ENCODE data around the gene ZSWIM8.
"Not testable (repeated sequence)": the region's sequence is repeated elsewhere in the genome, so short reads cannot be mapped to it uniquely, and the experiment has no call there.

The ZSWIM8 gene

DNA sequence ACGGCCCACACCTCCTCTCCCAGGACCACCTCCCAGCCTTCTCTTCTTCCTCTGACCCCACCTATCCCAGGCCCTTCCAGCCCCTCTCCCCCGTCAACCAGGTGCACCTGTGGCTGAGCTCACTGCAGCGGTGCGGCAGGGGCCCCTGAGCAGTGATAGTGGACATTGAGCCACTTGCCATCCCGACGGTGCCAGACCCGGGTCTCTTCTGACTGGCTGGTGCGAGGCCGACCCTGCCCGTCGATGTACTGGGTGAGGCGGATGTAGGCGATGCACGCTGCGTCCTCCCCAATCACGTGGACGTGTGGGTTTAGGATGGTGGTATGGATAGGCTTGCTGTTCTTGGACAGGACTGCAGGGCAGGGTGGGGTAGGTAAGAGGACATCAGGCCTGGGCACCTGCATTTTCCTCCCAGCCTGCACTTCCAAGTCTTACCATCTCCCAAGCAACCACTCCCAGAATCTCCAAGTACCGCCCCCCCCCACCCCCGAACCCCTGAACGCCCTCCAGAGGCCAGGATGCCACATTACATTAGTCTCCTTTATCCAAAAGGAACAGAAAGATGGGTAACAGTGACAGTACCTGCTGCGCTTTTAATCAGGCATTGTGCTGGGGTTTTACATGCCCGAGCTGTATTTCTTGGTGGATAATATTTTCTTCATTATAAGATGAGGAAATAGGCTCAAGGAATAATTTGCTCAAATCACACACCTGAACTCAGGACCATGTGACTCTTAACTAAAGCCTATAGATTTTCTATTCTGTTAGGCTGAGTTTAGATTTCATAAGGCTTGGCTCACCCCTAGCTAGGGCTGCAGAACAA lies 29.7 kb downstream of the ZSWIM8 start:
- no peak for FAIRE-seq

DNA sequence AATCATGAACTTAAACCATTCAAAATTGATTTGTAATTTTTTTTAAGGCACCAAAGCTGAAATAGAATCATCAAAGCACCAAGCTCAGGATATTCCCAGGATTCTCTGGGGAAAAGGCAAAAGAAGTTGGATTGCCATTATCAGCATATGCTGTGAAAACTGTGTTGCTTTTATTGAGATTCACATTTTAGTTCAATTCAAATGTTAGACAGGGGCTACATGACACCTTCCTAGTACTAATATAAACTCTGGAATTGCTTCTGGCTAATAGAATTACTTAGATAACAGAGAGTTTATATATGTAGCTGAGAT lies 30.3 kb downstream of the ZSWIM8 start:
- no peak for FAIRE-seq

DNA sequence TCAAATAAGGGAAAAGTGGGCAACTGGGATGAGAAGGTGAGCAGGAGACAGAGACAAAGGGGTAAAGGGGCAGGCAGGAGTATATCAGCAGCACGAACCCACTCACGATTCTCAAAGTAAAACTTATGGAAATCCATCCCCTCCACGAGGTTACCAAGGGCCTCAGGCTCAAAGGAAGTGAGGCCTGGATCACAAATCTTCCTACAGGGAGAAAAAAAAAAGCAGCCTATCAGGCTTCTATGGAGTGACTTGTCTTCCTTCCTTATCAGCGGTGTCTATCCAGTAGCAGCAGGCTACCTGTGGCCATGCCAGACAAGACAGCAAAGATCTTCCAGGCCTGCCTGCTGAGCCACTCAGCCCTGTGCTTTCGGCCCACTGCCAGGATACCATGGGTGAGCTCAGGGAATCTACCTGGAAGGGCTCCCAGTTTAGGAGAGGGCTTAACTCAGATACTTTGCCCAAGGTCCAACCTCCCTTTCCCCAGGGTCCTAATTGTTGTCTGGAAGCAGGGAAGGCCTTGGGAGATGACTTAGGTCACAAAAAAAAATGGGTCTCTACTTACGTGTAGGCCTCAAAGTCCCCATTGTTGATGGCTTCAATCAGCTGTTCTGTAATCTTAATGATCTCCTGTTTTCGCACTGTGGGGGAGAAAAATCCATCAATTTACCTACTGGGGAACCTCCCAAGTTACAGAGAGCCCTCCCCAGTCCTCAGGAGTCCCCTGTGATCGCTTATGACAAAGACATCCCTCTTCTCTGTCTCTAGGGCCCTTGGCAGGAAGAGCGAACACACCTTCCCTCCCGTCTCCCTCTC lies 31.7 kb downstream of the ZSWIM8 start:
- FAIRE-seq: no peak

DNA sequence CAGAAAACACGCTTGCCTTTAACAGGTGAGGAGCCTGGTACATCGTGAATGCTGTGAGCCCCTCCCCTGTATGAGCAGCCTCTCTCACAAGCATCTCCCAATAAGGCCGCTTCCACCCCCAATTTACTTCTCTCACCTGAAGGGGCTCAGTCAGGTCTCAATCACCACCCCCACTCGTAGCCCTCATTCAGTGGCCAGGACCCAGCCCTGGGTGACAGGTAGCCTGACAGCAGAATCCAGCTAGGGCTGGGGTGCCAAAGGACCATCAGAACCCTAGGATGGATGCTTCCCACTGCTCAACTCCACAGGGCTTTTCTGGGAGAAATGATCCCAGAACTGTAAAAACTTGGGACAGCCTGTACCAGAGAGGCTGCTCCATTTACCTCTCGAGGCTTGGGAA lies 32.4 kb downstream of the ZSWIM8 start:
- no peak for FAIRE-seq

DNA sequence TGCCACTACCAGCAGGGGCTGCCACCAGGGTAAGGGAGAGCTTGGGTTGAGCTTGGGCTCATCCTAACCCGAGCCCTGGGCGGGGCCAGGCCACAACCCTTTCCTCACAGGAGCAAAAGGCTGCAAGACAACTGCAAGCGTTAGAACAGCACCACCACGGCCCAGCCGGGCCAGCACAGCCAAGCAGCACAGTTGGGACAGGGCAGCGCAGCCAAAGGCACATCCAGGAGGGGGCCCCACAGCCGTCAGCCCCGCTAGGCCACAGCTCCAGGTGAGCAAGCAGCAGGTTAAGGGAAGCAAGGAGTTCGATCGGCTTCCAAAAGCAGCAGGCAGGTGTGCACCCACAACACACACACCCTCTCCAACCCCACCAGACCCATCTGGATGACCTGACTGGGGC lies 33.0 kb downstream of the ZSWIM8 start:
- no peak for FAIRE-seq

DNA sequence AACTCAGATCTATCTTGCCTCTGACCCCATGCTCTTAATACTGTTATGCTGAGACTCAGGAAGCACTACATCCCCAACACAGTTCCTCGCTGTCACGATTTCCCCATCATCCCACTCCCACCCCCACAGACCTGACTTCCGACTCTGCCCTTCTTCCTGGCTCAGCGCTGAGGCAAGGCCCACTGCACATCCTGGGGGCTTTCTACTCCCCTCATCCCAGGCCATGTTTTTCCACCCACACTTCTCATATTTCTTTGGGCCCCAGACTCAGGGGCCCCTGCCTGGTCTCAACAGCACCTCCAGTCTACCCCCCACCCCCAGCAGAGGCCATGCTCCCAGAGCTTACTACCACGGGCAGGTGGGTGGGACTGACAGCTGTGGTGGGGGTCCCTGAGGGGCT lies 33.7 kb downstream of the ZSWIM8 start:
- FAIRE-seq: no peak

DNA sequence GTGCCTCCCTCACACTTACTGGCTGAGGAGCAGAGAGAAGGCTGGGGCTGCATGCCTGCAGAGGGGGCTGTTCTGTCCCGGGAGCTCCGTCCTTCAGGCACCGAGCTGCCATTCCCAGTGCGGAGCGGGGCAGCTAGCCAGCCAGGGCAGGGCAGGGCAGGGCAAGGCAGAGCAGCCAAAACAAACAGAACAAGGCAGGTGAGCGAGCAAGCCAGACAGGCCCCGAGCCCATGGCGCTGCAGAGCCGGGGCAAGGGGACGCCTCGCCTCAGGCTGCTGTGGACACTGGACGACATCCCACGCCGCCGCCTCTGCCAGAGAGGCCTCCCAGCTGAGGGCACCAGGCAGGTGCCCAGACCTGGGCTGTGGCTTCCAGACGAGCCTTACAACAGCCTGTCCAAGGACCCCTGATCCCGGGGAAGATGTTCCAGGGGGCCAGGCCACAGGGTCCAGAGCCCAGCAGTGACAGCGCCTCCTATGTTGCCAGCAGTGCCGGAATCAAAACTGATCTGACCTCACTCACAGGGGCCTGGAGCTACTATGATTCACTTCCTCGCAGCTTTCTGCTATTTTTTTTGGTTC lies 34.2 kb downstream of the ZSWIM8 start:
- FAIRE-seq: no peak

DNA sequence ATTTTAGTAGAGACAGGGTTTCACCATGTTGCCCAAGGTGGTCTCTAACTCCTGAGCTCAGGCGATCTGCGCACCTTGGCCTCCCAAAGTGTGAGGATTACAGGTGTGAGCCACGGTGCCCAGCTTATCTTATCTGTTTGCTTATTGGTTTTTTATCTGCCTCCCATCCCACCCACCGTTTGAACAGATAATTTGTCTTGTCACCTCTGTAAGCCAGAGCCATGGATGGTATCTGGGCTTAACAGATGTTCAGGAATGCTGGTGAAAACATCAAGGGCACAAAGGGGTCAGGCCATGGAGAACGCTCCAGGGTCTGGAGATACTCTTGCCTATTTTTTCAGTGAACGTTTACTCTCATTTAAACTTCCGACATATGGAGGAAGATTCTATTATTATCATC lies 38.0 kb downstream of the ZSWIM8 start:
- FAIRE-seq: no peak

DNA sequence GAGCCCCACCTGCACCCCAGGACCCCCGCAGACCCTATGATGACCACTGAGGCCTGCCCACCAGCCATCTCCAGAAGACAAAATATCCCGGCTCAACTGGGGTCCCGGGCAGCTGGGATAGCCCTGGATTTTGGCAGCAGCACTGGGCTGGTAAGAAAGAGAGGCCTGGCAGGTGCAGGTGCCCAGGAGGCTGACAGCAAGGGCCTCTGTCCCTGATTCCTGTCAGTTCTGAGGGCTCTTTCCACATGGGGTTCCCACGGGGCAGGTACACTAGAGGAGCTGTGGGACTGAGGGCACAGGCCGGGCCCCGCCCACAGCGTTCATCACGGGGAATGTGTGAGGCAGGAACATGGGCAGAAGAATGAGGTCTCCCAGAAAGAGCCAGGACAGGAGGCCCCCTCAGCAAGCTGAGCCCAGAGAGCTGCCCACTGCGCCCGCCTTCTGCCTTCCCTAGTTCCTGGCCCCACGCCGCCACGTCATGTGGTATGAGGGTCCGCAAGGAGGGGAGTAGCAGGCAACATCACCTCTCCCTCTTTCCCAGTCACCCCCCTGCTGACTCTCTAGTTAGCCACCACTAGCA lies 38.8 kb downstream of the ZSWIM8 start:
- FAIRE-seq: no peak

DNA sequence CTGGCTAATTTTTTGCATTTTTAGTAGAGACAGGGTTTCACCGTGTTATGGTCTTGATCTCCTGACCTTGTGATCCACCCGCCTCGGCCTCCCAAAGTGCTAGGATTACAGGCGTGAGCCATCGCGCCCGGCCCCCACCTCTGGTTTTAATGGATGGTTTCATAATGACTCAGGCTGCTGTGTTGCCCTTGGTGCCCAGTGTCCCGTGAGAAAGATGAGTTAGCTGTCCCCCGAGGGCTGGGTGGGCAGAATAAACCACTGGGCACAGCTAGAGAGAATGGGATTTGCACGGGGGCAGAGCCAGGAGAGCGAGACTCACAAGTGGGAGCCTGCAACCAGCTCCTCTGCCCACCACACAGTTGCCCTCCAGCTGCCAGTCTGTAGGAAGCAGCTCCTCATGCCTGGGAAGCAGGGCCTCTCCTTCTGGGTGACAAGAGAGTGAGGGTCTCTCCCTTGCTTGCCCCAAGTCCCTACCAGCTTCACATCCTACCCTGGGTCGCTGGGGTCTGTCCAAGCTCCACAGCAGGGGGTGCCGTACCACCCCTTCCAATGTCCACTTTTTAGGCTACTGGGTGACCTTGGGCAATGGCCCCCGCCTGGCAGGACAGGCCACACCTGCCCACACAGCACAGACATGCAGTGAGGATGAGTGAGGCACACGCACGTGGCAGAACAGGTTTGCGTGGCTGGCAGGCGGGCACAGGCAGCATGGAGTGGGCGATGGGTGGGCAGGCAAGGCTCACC lies 42.1 kb downstream of the ZSWIM8 start:
- FAIRE-seq: no peak

DNA sequence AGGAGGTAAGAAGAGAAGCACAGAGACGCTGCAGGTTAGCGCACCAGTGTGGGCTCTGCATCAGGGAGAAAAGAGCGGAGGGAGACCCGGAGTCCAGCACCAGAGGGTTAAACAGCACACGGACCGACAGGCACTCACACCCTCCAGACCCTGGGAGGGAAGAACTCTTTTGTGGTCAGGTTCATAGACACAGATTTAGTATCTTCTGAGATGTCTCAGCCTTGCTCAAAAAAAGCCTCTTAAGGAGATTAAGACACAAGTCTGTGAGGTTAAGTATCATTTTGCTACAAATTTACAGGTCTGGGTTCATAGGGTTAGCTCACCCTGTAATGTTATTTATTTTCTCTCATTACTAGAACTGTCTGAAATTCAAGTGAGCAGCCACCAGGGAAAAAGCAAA lies 42.8 kb downstream of the ZSWIM8 start:
- FAIRE-seq: no peak

DNA sequence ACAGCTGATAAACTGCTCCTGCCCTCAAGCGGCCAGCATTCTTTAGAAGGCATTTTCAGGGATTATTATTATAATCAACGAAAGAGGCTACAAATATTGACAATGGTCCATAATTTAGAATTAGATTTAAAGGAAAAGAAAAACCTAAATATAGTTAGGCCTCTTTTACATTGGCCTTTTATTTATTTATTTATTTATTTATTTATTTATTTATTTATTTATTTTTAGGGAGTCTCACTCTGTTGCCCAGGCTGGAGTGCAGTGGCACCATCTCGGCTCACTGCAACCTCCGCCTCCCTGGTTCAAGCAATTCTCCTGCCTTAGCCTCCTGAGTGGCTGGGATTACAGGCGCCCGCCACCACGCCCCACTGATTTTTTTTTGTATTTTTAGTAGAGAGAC lies 43.7 kb downstream of the ZSWIM8 start:
- not testable (repeated sequence) for FAIRE-seq

DNA sequence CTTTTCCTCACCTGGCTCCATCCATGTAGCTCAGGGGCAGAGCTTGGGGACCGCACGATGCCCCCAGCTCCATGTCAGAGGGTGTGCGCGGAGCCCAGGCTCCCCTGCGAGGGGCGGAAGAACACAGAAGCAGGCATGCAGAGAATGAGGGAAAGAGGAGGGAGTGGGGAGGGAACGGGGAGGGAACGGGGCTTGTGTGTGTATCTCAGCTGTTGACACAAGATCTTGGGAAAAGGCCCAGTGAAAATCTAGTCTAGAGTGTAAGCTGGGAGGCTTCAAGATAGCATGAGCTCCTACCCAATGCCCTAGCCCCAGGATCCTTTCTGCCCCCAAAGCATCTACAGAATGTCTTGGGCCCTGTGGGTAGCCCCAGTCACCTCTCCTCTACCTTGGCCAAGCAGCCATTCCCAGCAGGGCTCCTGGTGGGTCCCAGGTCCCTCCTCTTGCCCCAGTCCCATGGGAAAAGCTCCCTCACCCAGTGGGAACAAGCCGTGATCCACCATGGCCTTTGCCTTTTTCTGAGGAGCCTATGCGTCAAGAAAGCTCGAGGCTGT lies 51.1 kb downstream of the ZSWIM8 start:
- no peak for FAIRE-seq

DNA sequence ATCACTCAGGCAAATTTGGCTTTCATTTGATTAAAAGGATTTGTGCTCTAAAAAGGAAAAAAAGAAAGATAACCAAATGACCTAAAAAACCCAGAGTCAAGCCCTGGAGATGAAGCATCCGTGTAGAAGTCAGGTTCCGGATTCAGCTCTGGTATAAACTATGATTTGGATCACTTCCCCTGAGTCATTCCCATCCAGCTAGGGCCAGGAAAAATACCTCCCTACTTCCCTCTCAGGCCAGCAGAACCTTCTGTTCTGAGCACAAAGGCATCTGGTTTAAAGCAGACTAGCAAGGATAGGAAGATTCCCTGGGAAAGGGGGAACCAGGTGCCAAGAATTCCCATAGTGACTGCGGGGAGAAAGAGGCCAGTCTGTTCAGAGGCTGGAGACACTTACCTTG lies 51.7 kb downstream of the ZSWIM8 start:
- no peak for FAIRE-seq

DNA sequence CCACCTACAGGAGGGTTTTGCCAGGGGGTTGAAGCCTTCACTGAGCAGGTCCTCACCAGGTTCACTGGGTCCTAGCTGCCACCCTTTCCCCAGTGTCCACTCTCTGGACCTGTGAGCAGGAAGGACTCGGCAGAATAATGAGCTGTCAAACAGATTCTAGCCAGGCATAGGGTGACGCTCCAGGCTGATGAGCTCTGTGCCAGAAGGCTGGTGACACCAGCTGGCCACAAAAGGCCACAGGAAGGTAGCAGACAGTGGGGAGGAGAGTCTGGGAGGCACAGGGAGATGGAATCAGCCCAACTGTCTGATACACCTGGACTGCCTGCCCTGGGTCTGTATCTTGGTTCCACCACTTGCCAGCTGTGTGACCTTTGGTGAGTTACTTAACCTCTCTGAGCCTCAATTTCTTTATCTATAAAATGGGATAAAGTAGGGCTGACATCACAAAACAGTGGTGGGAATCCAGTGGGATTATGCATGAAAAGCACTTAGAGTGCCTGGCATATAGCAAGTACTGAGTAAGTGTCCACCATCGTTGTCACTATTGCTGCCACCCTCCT lies 52.7 kb downstream of the ZSWIM8 start:
- FAIRE-seq: no peak

DNA sequence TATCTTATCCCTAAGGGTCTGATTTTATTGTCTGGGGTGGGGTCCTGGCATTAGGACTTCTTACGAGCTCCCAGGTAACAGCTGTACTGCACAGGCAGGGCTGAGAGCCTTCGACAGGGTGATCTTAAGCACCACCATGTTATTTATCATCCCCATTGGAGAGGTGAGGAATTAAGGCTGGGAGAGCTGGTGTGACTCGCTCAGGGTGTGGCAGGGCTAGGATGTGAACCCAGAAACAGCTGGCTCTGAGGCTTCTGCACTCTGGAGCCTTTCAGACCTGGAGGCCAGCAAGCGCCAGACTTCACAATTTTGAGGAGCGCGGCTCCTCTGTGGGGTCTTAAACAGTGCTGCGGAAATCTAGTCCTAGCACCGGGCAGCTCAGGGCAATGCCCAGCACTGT lies 53.4 kb downstream of the ZSWIM8 start:
- no peak for FAIRE-seq

DNA sequence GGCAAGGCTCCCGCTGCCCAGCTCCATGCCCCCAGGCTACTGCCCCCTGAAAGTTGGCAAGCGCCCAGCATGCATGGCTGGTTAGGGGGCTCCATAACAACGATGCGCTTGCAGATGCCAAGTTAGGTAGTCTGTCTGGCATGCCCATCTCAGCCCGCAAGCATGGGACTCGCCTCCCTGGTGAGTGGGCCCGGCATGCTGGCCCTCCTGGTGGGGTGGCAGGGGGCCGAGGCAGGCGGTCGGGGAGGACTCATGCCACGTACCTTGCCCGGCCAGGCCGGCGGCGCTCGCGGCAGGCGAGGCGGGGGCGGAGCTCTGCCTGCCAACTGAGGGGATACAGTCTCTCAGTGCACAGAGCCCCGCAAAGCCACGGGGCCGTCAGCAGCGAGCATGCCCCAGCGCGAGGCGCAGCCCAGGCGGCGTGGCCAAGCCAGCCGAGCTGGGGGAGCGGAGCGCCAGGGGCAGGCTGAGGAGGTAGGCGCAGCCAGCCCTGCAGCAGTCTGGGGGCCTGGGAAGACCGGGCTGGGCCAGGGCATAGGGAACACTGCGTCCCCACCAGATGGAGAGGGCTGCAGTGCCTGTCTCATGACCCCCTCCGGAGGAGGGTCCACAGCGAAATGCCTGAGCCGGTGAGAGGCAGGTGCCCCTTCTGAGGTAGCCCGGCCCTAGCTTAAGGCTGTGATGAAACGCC lies 54.0 kb downstream of the ZSWIM8 start:
- FAIRE-seq: no peak

DNA sequence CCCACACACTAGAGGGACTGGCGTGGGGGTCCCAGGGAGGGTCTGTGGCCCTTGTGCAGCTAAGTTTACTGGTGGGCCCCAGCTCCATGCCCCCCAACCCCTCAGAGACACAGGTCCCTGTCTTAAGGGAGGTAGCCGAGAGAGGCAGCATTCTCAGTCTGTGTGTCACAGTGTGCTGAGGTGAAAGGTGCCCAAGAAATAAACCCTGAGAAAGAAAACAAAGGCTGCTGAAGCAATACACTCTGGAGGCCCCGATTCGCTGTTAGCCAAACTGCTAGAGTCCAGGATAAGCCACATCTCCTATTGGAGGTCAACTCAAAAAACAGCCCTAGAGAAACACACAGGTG lies 54.6 kb downstream of the ZSWIM8 start:
- FAIRE-seq: no peak

DNA sequence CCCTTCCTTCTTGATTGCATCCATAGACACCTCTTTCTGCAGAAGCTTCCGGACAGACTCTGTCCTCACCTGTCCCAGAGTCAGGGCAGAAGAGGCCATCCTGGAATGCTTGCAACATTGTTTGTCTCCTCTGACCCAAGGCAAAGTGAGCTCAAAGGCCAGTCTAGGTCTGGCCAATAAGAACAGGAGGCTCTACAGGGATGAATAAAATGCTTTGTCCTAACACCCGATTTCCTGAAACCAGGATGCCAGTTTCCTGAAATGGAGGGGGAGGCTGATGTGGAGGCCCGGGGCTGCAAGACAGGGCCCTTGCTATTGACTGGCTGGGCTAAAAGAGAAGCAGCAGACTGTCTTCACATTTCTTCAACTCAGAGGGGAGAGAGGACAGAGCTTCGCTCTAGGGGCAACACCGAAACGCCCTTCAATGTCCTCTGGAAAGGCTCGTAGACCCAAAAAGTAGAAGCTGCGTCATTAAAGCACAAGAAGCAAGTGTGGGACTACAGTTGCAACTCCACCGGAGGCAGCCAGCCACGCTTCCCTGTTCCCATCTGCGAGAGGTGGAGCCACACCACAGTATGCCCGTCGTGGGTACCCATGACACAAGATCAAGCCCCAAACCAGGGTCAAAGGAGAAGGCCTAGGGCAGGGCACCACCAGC lies 55.1 kb downstream of the ZSWIM8 start:
- no peak for FAIRE-seq

DNA sequence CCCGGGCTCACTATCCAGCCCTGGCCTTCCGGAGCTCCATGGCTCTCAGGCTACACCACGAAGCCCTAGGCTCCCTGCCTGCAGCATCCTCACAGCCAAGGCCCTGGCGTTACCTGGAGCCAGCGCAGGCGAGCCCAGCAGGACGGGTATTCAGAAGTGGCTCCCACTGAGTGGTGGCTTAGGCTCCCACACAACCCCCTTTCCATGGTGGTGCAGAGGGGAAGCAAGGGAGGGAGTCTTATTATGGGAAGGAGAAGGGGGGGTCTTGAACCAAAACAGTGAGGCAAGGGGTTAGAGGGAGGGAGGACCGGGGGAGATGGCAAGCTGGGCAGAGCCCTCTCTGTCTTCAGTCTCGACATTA lies 55.6 kb downstream of the ZSWIM8 start:
- FAIRE-seq: no peak
